GM23338 (cell line): Measurements from ENCODE around the gene MIER3. TPM values are rescaled to one million over a fixed set of nuclear protein-coding genes. Genes with fewer than 3 reads are reported as not detected.

Experiments used
- ATAC-seq: fragments of 200-7000 bp; cut with Tn5 transposase; 3 replicates; pipeline ENCODE4 v1.9.1; 2020
- DNase-seq: peaks from one replicate; pipeline ENCODE4 v3.0.0-alpha.2; 2015; ENCODE audit warnings: low spot score
- H2AFZ ChIP-seq: fragments of 200-600 bp; sonication (generic); 2 replicates; pipeline ENCODE4 v1.8.0; 2016; ENCODE audit warnings: antibody characterized with exemption, mild to moderate bottlenecking, moderate library complexity
- H3F3A ChIP-seq: fragments of 200-600 bp; sonication (generic); replicated peaks from 2 replicates; pipeline ENCODE4 v1.8.0; 2017; ENCODE audit warnings: antibody characterized with exemption, mixed run types, low read depth
- H3K27ac ChIP-seq: fragments of 200-600 bp; sonication (generic); 2 replicates; pipeline ENCODE4 v1.6.1; 2016; ENCODE audit warnings: low read depth
- H3K27me3 ChIP-seq: fragments of 200-600 bp; sonication (generic); 2 replicates; pipeline ENCODE4 v1.8.0; 2016; ENCODE audit warnings: mild to moderate bottlenecking, mixed run types, moderate library complexity; ENCODE audit not compliant: insufficient read depth
- H3K36me3 ChIP-seq: fragments of 200-600 bp; sonication (generic); 2 replicates; pipeline ENCODE4 v1.8.0; 2016; ENCODE audit warnings: mild to moderate bottlenecking; ENCODE audit not compliant: insufficient read depth
- H3K4me1 ChIP-seq: fragments of 200-600 bp; sonication (generic); 2 replicates; pipeline ENCODE4 v1.8.0; 2016; ENCODE audit warnings: mild to moderate bottlenecking, moderate library complexity; ENCODE audit not compliant: insufficient read depth
- H3K4me2 ChIP-seq: fragments of 200-600 bp; sonication (generic); 2 replicates; pipeline ENCODE4 v1.7.1; 2017; ENCODE audit warnings: mixed run types
- H3K4me3 ChIP-seq: fragments of 200-600 bp; sonication (generic); 2 replicates; pipeline ENCODE4 v1.6.1; 2016; ENCODE audit warnings: mixed run types
- H3K79me2 ChIP-seq: fragments of 200-600 bp; sonication (generic); replicated peaks from 2 replicates; pipeline ENCODE4 v1.8.0; 2017; ENCODE audit warnings: mild to moderate bottlenecking; ENCODE audit not compliant: insufficient read depth
- H3K9me2 ChIP-seq: fragments of 200-600 bp; sonication (generic); 2 replicates; pipeline ENCODE4 v1.8.0; 2017; ENCODE audit not compliant: insufficient read depth
- H4K20me1 ChIP-seq: fragments of 200-600 bp; sonication (generic); replicated peaks from 2 replicates; pipeline ENCODE4 v1.8.0; 2017; ENCODE audit warnings: mild to moderate bottlenecking; ENCODE audit not compliant: insufficient read depth
- H3K27ac Mint-ChIP-seq: 2 replicates; pipeline ENCODE4 v1.8.0; 2020; ENCODE audit warnings: inconsistent platforms, mild to moderate bottlenecking, moderate library complexity, mixed read lengths
- H3K27me3 Mint-ChIP-seq: 3 replicates; pipeline ENCODE4 v1.8.0; 2022; ENCODE audit warnings: low read depth, mild to moderate bottlenecking, moderate library complexity, mixed read lengths, inconsistent platforms; ENCODE audit not compliant: insufficient read depth, poor library complexity
- H3K36me3 Mint-ChIP-seq: 3 replicates; pipeline ENCODE4 v1.8.0; 2021; ENCODE audit warnings: low read depth, mild to moderate bottlenecking, inconsistent platforms, moderate library complexity, mixed read lengths
- H3K4me1 Mint-ChIP-seq: 3 replicates; pipeline ENCODE4 v1.8.0; 2020; ENCODE audit warnings: mild to moderate bottlenecking, inconsistent platforms, mixed read lengths
- H3K4me3 Mint-ChIP-seq: 3 replicates; pipeline ENCODE4 v1.8.0; 2021; ENCODE audit warnings: moderate library complexity, mild to moderate bottlenecking, inconsistent platforms, mixed read lengths
- H3K9me3 Mint-ChIP-seq: 3 replicates; pipeline ENCODE4 v1.8.0; 2020; ENCODE audit warnings: moderate library complexity, mild to moderate bottlenecking, inconsistent platforms, mixed read lengths
- CREB1 ChIP-seq: fragments of 250-450 bp; sonication (Bioruptor Pico); IDR thresholded peaks from 2 replicates; pipeline ENCODE4 v1.5.0; 2020; ENCODE audit warnings: low read depth, mild to moderate bottlenecking, moderate library complexity
- JUNB ChIP-seq: IDR thresholded peaks from one replicate; pipeline ENCODE4 v1.6.1; 2016; ENCODE audit warnings: antibody characterized with exemption; ENCODE audit not compliant: unreplicated experiment
- POLR2AphosphoS5 ChIP-seq: IDR thresholded peaks from 2 replicates; pipeline ENCODE4 v1.6.1; 2016; ENCODE audit warnings: antibody characterized with exemption, low read depth
- ZNF114 ChIP-seq: fragments of 250-450 bp; sonication (Bioruptor Pico); IDR thresholded peaks from 2 replicates; pipeline ENCODE4 v1.5.0; 2020; ENCODE audit warnings: mild to moderate bottlenecking, moderate library complexity
- polyA plus RNA-seq: library from polyadenylated mRNA; unstranded; fragments of >200 nt; fragmentation: Nextera tagmentation; extraction: Ambion mirVana; gene quantifications from 2 replicates; pipeline ENCODE4 v1.2.1, GENCODE V29; 2016
- total RNA-seq: library from RNA; depleted of rRNA; stranded (reverse); fragments of >200 nt; shearing (Covaris generic); gene quantifications from 2 replicates; pipeline ENCODE4 v1.2.3, GENCODE V29; 2014
- TF ChIP-seq, protein P1 (sequence below): fragments of 250-450 bp; sonication (Bioruptor Pico); IDR thresholded peaks from 2 replicates; pipeline ENCODE4 v1.5.0; 2020; ENCODE audit warnings: mild to moderate bottlenecking, moderate library complexity
- TF ChIP-seq, protein P2 (sequence below), 2 experiments: fragments of 200-600 bp in 1 of 2; sonication (generic) in 1 of 2; conservative IDR thresholded peaks; 2 replicates each; pipeline versions ENCODE4 v1.5.1 to v1.6.1; 2016 to 2017; ENCODE audit warnings: antibody characterized with exemption in 2 of 2, low read depth in 2 of 2, mild to moderate bottlenecking in 2 of 2, moderate library complexity in 1 of 2

Gene MIER3
- total and polyA plus RNA-seq, 2 experiments from 2014 or later = 12.0 to 36.3 TPM

- TF ChIP-seq CREB1 (CRISPR knock-in tag) (peak; percentile 75), JUNB (no peak)
- Histone ChIP-seq H3K27ac (peak overlapping the region; percentile 98), H3F3A (no peaks in the 10 kb centered on the region), H3K79me2 (peaks cover 7% of the 10 kb centered on the region; the same call in 1 of the 2 replicates), H3K9me2 (no peaks in the 10 kb centered on the region), H2AFZ (peak overlapping the region; percentile 48), H4K20me1 (no peaks in the 10 kb centered on the region), H3K27me3 (no peaks in the 10 kb centered on the region), H3K4me1 (peaks cover 13% of the 10 kb centered on the region), H3K4me2 (peak overlapping the region; percentile 94), H3K4me3 (peak overlapping the region; percentile 75), H3K36me3 (no peaks in the 10 kb centered on the region)
- Mint-ChIP-seq H3K36me3 (peaks cover 9% of the 10 kb centered on the region; the same call in 2 of the 3 replicates), H3K27ac (peak overlapping the region; percentile 97), H3K4me3 (peak overlapping the region; percentile 85), H3K4me1 (peaks cover 20% of the 10 kb centered on the region), H3K27me3 (peaks cover 1% of the 10 kb centered on the region), H3K9me3 (no peaks in the 10 kb centered on the region; the same call in 2 of the 3 replicates)
- ATAC-seq (peak; percentile 20), DNase-seq (peak; percentile 65)
These were observed 41.5 kb downstream of the MIER3 start for GRCh38 chr5:56910210-56910965.

DNA sequence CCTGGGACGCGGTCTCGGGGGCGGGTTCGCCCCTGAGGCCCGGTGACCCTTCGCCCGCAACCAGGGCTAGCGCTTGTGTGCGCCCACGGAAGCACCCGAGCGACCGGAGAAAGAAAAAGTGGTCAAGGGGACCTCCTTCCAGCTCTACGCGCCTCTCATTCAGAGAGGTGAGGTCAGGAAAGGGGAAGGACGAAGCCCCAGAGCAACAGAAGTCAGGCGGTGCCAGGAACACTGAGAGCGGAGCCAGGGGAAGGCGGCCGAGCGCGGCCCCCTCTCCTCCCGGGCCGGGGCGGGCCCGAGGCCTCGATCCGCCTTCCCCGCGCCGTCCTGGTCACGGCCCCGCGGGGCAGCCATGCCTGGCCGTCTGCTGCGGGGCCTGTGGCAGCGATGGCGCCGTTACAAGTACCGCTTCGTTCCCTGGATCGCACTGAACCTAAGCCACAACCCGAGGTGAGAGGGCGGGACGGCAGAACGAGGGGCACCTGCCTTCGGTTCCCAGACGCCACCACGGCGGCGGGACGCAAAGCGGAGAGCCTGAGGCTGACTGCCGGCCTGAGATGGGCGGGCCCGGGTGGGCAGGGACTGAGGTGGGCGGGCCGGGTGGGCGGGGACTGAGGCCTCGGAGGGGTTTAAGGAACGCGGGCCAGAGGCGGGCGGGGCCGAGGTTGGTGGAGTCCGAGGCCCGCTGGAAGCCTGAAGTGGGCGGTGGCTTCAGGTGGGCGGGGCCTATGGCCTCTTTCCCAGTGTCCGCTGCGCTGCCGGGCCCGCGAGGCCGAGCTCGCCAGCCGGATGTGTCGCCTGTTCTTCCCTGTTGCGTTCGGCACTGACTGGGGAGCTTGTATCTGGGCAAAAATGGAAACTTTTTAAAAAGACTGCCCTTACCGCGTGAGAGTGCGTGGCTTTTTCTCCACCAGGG is 42.4 kb downstream of the MIER3 start, which contains the start of gene SETD9:
Gene SETD9 (plus strand): TSS at position 303 of the 916 bp plus-strand sequence. CDS start 50 bp downstream, at position 353.
- peaks cover 20% of the 10 kb centered on the region for H3K4me1 Mint-ChIP-seq
- H3K27me3 ChIP-seq = no peaks in the 10 kb centered on the region
- peak within 1 kb of the TSS; percentile 98 for H3K27ac ChIP-seq
- H3K27ac Mint-ChIP-seq = peak within 1 kb of the TSS; percentile 97
- no peak for TF ChIP-seq ZNF114 (CRISPR knock-in tag)
- TF ChIP-seq, protein P1, sequence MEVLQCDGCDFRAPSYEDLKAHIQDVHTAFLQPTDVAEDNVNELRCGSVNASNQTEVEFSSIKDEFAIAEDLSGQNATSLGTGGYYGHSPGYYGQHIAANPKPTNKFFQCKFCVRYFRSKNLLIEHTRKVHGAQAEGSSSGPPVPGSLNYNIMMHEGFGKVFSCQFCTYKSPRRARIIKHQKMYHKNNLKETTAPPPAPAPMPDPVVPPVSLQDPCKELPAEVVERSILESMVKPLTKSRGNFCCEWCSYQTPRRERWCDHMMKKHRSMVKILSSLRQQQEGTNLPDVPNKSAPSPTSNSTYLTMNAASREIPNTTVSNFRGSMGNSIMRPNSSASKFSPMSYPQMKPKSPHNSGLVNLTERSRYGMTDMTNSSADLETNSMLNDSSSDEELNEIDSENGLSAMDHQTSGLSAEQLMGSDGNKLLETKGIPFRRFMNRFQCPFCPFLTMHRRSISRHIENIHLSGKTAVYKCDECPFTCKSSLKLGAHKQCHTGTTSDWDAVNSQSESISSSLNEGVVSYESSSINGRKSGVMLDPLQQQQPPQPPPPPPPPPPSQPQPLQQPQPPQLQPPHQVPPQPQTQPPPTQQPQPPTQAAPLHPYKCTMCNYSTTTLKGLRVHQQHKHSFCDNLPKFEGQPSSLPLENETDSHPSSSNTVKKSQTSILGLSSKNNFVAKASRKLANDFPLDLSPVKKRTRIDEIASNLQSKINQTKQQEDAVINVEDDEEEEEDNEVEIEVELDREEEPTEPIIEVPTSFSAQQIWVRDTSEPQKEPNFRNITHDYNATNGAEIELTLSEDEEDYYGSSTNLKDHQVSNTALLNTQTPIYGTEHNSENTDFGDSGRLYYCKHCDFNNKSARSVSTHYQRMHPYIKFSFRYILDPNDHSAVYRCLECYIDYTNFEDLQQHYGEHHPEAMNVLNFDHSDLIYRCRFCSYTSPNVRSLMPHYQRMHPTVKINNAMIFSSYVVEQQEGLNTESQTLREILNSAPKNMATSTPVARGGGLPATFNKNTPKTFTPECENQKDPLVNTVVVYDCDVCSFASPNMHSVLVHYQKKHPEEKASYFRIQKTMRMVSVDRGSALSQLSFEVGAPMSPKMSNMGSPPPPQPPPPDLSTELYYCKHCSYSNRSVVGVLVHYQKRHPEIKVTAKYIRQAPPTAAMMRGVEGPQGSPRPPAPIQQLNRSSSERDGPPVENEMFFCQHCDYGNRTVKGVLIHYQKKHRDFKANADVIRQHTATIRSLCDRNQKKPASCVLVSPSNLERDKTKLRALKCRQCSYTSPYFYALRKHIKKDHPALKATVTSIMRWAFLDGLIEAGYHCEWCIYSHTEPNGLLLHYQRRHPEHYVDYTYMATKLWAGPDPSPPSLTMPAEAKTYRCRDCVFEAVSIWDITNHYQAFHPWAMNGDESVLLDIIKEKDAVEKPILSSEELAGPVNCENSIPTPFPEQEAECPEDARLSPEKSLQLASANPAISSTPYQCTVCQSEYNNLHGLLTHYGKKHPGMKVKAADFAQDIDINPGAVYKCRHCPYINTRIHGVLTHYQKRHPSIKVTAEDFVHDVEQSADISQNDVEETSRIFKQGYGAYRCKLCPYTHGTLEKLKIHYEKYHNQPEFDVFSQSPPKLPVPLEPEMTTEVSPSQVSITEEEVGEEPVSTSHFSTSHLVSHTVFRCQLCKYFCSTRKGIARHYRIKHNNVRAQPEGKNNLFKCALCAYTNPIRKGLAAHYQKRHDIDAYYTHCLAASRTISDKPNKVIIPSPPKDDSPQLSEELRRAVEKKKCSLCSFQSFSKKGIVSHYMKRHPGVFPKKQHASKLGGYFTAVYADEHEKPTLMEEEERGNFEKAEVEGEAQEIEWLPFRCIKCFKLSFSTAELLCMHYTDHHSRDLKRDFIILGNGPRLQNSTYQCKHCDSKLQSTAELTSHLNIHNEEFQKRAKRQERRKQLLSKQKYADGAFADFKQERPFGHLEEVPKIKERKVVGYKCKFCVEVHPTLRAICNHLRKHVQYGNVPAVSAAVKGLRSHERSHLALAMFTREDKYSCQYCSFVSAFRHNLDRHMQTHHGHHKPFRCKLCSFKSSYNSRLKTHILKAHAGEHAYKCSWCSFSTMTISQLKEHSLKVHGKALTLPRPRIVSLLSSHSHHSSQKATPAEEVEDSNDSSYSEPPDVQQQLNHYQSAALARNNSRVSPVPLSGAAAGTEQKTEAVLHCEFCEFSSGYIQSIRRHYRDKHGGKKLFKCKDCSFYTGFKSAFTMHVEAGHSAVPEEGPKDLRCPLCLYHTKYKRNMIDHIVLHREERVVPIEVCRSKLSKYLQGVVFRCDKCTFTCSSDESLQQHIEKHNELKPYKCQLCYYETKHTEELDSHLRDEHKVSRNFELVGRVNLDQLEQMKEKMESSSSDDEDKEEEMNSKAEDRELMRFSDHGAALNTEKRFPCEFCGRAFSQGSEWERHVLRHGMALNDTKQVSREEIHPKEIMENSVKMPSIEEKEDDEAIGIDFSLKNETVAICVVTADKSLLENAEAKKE (CRISPR knock-in tag) = no peak
- no peak for TF ChIP-seq JUNB
- TF ChIP-seq CREB1 (CRISPR knock-in tag) = no peak
- peak; percentile 92 for TF ChIP-seq POLR2AphosphoS5
- TF ChIP-seq, protein P2, sequence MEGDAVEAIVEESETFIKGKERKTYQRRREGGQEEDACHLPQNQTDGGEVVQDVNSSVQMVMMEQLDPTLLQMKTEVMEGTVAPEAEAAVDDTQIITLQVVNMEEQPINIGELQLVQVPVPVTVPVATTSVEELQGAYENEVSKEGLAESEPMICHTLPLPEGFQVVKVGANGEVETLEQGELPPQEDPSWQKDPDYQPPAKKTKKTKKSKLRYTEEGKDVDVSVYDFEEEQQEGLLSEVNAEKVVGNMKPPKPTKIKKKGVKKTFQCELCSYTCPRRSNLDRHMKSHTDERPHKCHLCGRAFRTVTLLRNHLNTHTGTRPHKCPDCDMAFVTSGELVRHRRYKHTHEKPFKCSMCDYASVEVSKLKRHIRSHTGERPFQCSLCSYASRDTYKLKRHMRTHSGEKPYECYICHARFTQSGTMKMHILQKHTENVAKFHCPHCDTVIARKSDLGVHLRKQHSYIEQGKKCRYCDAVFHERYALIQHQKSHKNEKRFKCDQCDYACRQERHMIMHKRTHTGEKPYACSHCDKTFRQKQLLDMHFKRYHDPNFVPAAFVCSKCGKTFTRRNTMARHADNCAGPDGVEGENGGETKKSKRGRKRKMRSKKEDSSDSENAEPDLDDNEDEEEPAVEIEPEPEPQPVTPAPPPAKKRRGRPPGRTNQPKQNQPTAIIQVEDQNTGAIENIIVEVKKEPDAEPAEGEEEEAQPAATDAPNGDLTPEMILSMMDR (conservative IDR thresholded peaks at IDR 0.05; ENCODE audit: low read depth in 2 of 2) = no peak
- H3K27me3 Mint-ChIP-seq = peaks cover 1% of the 10 kb centered on the region
- DNase-seq (peak; percentile 98), ATAC-seq (peak; percentile 86)
- no peaks in the 10 kb centered on the region for H3K36me3 ChIP-seq
- 0 out of 2 replicates have a peak, but pooled peaks cover under 1% of the 10 kb centered on the region for H3K9me2 ChIP-seq
- H3K4me3 ChIP-seq = peak within 1 kb of the TSS; percentile 75
- H3K4me1 ChIP-seq = peaks cover 13% of the 10 kb centered on the region
- no peaks in the 10 kb centered on the region; the same call in 2 of the 3 replicates for H3K9me3 Mint-ChIP-seq
- no peaks in the 10 kb centered on the region for H3F3A ChIP-seq
- peaks cover 7% of the 10 kb centered on the region; the same call in 1 of the 2 replicates for H3K79me2 ChIP-seq
- H4K20me1 ChIP-seq = no peaks in the 10 kb centered on the region
- peak within 1 kb of the TSS; percentile 85 for H3K4me3 Mint-ChIP-seq
- H3K4me2 ChIP-seq = peak within 1 kb of the TSS; percentile 94
- peak within 1 kb of the TSS; percentile 91 for H2AFZ ChIP-seq
- H3K36me3 Mint-ChIP-seq = peaks cover 9% of the 10 kb centered on the region; the same call in 2 of the 3 replicates
